Stomach smooth muscle (tissue), 2 donors: ENCODE results near the gene PSORS1C2.

ENCODE experiments used
- H3K27ac ChIP-seq: one replicate; pipeline ENCODE4 v1.7.0; 2013; ENCODE audit warnings: mild to moderate bottlenecking, low read length, inconsistent platforms
- H3K27me3 ChIP-seq, 2 donors: one replicate each; pipeline ENCODE4 v1.7.0; 2013; ENCODE audit warnings: low read length in 2 of 2; ENCODE audit not compliant: insufficient read depth in 2 of 2, control insufficient read depth in 1 of 2
- H3K36me3 ChIP-seq, 2 donors: one replicate each; pipeline ENCODE4 v1.7.0; 2013; ENCODE audit warnings: low read length in 2 of 2; ENCODE audit not compliant: control insufficient read depth in 2 of 2, insufficient read depth in 2 of 2
- H3K4me1 ChIP-seq: one replicate; pipeline ENCODE4 v1.7.0; 2013; ENCODE audit warnings: low read length; ENCODE audit not compliant: control insufficient read depth, insufficient read depth
- H3K4me3 ChIP-seq, 2 donors: one replicate each; pipeline ENCODE4 v1.7.0; 2013; ENCODE audit warnings: low read length in 2 of 2
- H3K9ac ChIP-seq, 2 donors: one replicate each; pipeline ENCODE4 v1.7.0; 2013; ENCODE audit warnings: low read length in 2 of 2, mild to moderate bottlenecking in 1 of 2
- H3K9me3 ChIP-seq, 2 donors: one replicate each; pipeline ENCODE4 v1.7.0; 2013; ENCODE audit warnings: low read length in 2 of 2; ENCODE audit not compliant: control insufficient read depth in 2 of 2
- donor health status: healthy.
- donor health status: Pancreatic carcinoma.

The PSORS1C2 gene

GRCh38 chr6:31156641-31157040, 17.8 kb upstream of the PSORS1C2 start:
- Histone ChIP-seq H3K4me1 (peaks cover 22% of the 10 kb centered on the region), H3K9ac (no peak overlapping the region), H3K27me3 (no peaks in the 10 kb centered on the region), H3K27ac (no peak overlapping the region), H3K9me3 (no peaks in the 10 kb centered on the region), H3K4me3 (no peak overlapping the region), H3K36me3 (peaks cover 3 to 13% of the 10 kb centered on the region in 2 donors)

- Histone ChIP-seq H3K36me3 (peaks cover 10 to 25% of the 10 kb centered on the region in 2 donors), H3K27me3 (no peaks in the 10 kb centered on the region), H3K27ac (no peak overlapping the region), H3K4me1 (peaks cover 16% of the 10 kb centered on the region), H3K9ac (no peak overlapping the region), H3K9me3 (no peaks in the 10 kb centered on the region), H3K4me3 (no peak overlapping the region)
Observed at GRCh38 chr6:31154436-31154835, 15.6 kb upstream of the PSORS1C2 start.

- H3K36me3 ChIP-seq = peaks cover 14 to 25% of the 10 kb centered on the region in 2 donors
- no peak overlapping the region for H3K9ac ChIP-seq
- H3K4me1 ChIP-seq = peaks cover 5% of the 10 kb centered on the region
- no peaks in the 10 kb centered on the region for H3K27me3 ChIP-seq
- no peak overlapping the region for H3K4me3 ChIP-seq
- no peak overlapping the region for H3K27ac ChIP-seq
- no peaks in the 10 kb centered on the region for H3K9me3 ChIP-seq
Observed at GRCh38 chr6:31152781-31153180, 13.9 kb upstream of the PSORS1C2 start.

GRCh38 chr6:31149827-31150447, 11.1 kb upstream of the PSORS1C2 start:
- Histone ChIP-seq H3K27ac (no peak overlapping the region), H3K27me3 (no peaks in the 10 kb centered on the region), H3K4me3 (no peak overlapping the region), H3K9ac (no peak overlapping the region), H3K4me1 (no peaks in the 10 kb centered on the region), H3K36me3 (peaks cover 18 to 19% of the 10 kb centered on the region in 2 donors), H3K9me3 (no peaks in the 10 kb centered on the region)

- Histone ChIP-seq H3K27ac (no peak overlapping the region), H3K4me3 (no peak overlapping the region), H3K9ac (no peak overlapping the region)
Observed at GRCh38 chr6:31145386-31145785, 6.5 kb upstream of the PSORS1C2 start.

GRCh38 chr6:31144970-31145340, 6.1 kb upstream of the PSORS1C2 start:
- no peak overlapping the region for H3K9ac ChIP-seq
- H3K27ac ChIP-seq = no peak overlapping the region
- peaks cover 7% of the 10 kb centered on the region for H3K4me1 ChIP-seq
- H3K36me3 ChIP-seq = peaks cover 3 to 11% of the 10 kb centered on the region in 2 donors
- H3K9me3 ChIP-seq = no peaks in the 10 kb centered on the region
- H3K27me3 ChIP-seq = no peaks in the 10 kb centered on the region
- H3K4me3 ChIP-seq = no peak overlapping the region

More at GRCh38 chr6:31145386-31145785, 6.5 kb upstream of the PSORS1C2 start:
- Histone ChIP-seq H3K27me3 (no peaks in the 10 kb centered on the region), H3K4me1 (peaks cover 7% of the 10 kb centered on the region), H3K36me3 (peaks cover 8 to 13% of the 10 kb centered on the region in 2 donors), H3K9me3 (no peaks in the 10 kb centered on the region)

GRCh38 chr6:31144296-31144969, 5.6 kb upstream of the PSORS1C2 start:
- Histone ChIP-seq H3K4me1 (peaks cover 10% of the 10 kb centered on the region), H3K9ac (no peak overlapping the region), H3K27ac (no peak overlapping the region), H3K9me3 (no peaks in the 10 kb centered on the region), H3K36me3 (peaks cover 0 to 11% of the 10 kb centered on the region in 2 donors), H3K27me3 (no peaks in the 10 kb centered on the region), H3K4me3 (no peak overlapping the region)

GRCh38 chr6:31143148-31143547, 4.3 kb upstream of the PSORS1C2 start:
- Histone ChIP-seq H3K9me3 (no peaks in the 10 kb centered on the region), H3K27me3 (no peaks in the 10 kb centered on the region), H3K4me1 (peaks cover 12% of the 10 kb centered on the region), H3K36me3 (peaks cover 0 to 8% of the 10 kb centered on the region in 2 donors), H3K4me3 (peak overlapping the region in 1 of 2 donors; percentile 15), H3K27ac (peak overlapping the region; percentile 49), H3K9ac (peak overlapping the region in 1 of 2 donors; percentile 29)

- peaks cover 0 to 7% of the 10 kb centered on the region in 2 donors for H3K36me3 ChIP-seq
- no peak overlapping the region for H3K4me3 ChIP-seq
- H3K9ac ChIP-seq = no peak overlapping the region
- peaks cover 18% of the 10 kb centered on the region for H3K4me1 ChIP-seq
- H3K27me3 ChIP-seq = no peaks in the 10 kb centered on the region
- no peak overlapping the region for H3K27ac ChIP-seq
- no peaks in the 10 kb centered on the region for H3K9me3 ChIP-seq
Observed at GRCh38 chr6:31142361-31142761, 3.5 kb upstream of the PSORS1C2 start.

- H3K9ac ChIP-seq = no peak overlapping the region
- H3K4me3 ChIP-seq = no peak overlapping the region
- peaks cover 18% of the 10 kb centered on the region for H3K4me1 ChIP-seq
Observed at GRCh38 chr6:31140643-31141042, 1.8 kb upstream of the PSORS1C2 start.

GRCh38 chr6:31139599-31139998, 733 bp upstream of the PSORS1C2 start:
- H3K27me3 ChIP-seq = no peaks in the 10 kb centered on the region
- no peaks in the 10 kb centered on the region for H3K9me3 ChIP-seq
- H3K9ac ChIP-seq = no peak overlapping the region
- H3K4me3 ChIP-seq = no peak overlapping the region
- H3K4me1 ChIP-seq = peaks cover 18% of the 10 kb centered on the region
- no peak overlapping the region for H3K27ac ChIP-seq
- H3K36me3 ChIP-seq = peaks cover 0 to 1% of the 10 kb centered on the region in 2 donors

More at GRCh38 chr6:31140643-31141042, 1.8 kb upstream of the PSORS1C2 start:
- H3K27me3 ChIP-seq = no peaks in the 10 kb centered on the region
- no peak overlapping the region for H3K27ac ChIP-seq
- H3K9me3 ChIP-seq = no peaks in the 10 kb centered on the region
- H3K36me3 ChIP-seq = peaks cover 0 to 5% of the 10 kb centered on the region in 2 donors
